Measurements from ENCODE around the gene CYP19A1. TPM values are rescaled to one million over a fixed set of nuclear protein-coding genes. Genes with fewer than 3 reads are reported as not detected.

Gene CYP19A1
- total RNA-seq, 1 experiment from 2014 or later, result not detected

DNA sequence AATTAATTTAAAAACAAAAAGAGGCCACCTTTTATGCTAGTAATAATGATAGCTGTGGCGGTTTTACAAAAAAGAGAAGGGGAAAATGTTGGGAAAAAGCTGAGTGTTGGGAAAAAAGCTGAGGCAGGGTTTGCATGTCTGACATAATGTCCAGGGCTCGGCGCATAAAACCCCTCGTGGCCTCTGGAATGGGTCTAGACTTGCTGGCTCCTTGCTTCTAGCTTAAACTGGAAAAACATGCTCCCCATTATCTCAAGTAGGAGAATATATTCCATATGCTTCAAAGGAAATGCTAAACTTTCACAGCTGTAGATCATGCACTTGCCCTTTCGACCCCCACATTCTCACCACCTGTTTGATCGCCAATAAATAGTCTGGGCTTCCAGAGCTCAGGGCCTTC, 53.0 kb downstream of the CYP19A1 start:
- DNase-seq (ENCODE audit: low read depth, low spot score), result no peak
- CTCF ChIA-PET, result no interaction called here

DNA sequence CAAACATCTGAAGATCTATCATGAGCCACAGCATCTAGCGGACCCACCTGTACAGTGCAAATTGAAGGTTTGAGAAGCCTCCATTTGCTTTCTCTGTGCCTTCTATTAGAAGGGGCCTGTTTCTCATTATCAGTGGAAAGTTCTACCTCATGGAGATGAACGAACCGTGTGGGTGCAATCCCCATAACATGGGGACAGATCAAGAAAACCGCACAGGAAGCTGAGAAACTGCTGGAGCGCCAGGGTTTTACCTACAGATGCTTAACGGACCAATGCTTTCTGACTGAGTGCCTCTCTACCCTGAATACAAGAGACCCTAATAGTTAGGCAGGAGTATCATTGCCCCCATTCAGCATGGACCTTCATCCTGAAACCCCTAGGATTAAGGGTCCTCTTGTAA, 53.5 kb downstream of the CYP19A1 start:
- DNase-seq (ENCODE audit: low read depth, low spot score) (no peak), ATAC-seq (no peak)
- Histone ChIP-seq H3K4me1 (ENCODE audit: control insufficient read depth, insufficient read depth, low read length) (no peaks in the 10 kb centered on the region), H3K27me3 (ENCODE audit: control insufficient read depth, insufficient read depth, low read length) (no peaks in the 10 kb centered on the region), H3K36me3 (ENCODE audit: control insufficient read depth, insufficient read depth, low read length) (no peaks in the 10 kb centered on the region), H3K9me3 (ENCODE audit: control insufficient read depth, insufficient read depth, low read depth, low read length) (no peaks in the 10 kb centered on the region), H3K4me3 (ENCODE audit: low read depth in 2 of 2, low read length in 2 of 2) (no peak overlapping the region), H3K27ac (ENCODE audit: low read length) (no peak overlapping the region)
- ChIA-PET CTCF (no interaction called here), POLR2A (no interaction called here)
- intact Hi-C loops (cut with micrococcal nuclease; ENCODE audit: unreplicated experiment) (loop anchor here (5.0 kb wide), 1 partner anchor 117 kb away; no protein-coding TSS in a partner anchor), in situ Hi-C loops (cut with HindIII; ENCODE audit: low pct_unique_long_range_greater_than_20kb, low sequenced_read_pairs) (no loop called here)
- TF ChIP-seq SIN3A (IDR thresholded peaks at IDR 0.05; ENCODE audit: borderline replicate concordance, insufficient read depth, low read depth, low read length), result no peak
- no peak for TF ChIP-seq POLR2AphosphoS5 (IDR thresholded peaks at IDR 0.05; ENCODE audit: low read depth, low read length)
- TF ChIP-seq, protein P1, sequence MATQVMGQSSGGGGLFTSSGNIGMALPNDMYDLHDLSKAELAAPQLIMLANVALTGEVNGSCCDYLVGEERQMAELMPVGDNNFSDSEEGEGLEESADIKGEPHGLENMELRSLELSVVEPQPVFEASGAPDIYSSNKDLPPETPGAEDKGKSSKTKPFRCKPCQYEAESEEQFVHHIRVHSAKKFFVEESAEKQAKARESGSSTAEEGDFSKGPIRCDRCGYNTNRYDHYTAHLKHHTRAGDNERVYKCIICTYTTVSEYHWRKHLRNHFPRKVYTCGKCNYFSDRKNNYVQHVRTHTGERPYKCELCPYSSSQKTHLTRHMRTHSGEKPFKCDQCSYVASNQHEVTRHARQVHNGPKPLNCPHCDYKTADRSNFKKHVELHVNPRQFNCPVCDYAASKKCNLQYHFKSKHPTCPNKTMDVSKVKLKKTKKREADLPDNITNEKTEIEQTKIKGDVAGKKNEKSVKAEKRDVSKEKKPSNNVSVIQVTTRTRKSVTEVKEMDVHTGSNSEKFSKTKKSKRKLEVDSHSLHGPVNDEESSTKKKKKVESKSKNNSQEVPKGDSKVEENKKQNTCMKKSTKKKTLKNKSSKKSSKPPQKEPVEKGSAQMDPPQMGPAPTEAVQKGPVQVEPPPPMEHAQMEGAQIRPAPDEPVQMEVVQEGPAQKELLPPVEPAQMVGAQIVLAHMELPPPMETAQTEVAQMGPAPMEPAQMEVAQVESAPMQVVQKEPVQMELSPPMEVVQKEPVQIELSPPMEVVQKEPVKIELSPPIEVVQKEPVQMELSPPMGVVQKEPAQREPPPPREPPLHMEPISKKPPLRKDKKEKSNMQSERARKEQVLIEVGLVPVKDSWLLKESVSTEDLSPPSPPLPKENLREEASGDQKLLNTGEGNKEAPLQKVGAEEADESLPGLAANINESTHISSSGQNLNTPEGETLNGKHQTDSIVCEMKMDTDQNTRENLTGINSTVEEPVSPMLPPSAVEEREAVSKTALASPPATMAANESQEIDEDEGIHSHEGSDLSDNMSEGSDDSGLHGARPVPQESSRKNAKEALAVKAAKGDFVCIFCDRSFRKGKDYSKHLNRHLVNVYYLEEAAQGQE (IDR thresholded peaks at IDR 0.05; ENCODE audit: insufficient read depth in 1 of 2, low read depth in 2 of 2, low read length in 1 of 2), result no peak
- no peak for TF ChIP-seq TCF7L2 (IDR thresholded peaks at IDR 0.05; ENCODE audit: low read depth, low read length)
- TF ChIP-seq, protein P2, sequence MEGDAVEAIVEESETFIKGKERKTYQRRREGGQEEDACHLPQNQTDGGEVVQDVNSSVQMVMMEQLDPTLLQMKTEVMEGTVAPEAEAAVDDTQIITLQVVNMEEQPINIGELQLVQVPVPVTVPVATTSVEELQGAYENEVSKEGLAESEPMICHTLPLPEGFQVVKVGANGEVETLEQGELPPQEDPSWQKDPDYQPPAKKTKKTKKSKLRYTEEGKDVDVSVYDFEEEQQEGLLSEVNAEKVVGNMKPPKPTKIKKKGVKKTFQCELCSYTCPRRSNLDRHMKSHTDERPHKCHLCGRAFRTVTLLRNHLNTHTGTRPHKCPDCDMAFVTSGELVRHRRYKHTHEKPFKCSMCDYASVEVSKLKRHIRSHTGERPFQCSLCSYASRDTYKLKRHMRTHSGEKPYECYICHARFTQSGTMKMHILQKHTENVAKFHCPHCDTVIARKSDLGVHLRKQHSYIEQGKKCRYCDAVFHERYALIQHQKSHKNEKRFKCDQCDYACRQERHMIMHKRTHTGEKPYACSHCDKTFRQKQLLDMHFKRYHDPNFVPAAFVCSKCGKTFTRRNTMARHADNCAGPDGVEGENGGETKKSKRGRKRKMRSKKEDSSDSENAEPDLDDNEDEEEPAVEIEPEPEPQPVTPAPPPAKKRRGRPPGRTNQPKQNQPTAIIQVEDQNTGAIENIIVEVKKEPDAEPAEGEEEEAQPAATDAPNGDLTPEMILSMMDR (IDR thresholded peaks at IDR 0.05), result no peak
- BruUV-seq (replicated peaks), result no TSS peak

More for the DNA sequence above, 53.0 kb downstream of the CYP19A1 start:
- BruUV-seq (replicated peaks), result no TSS peak
- Histone ChIP-seq H3K36me3 (ENCODE audit: control insufficient read depth, insufficient read depth, low read length) (no peaks in the 10 kb centered on the region), H3K27ac (ENCODE audit: low read length) (no peak overlapping the region), H3K4me1 (ENCODE audit: control insufficient read depth, insufficient read depth, low read length) (no peaks in the 10 kb centered on the region), H3K4me3 (ENCODE audit: low read depth in 2 of 2, low read length in 2 of 2) (no peak overlapping the region), H3K9me3 (ENCODE audit: control insufficient read depth, insufficient read depth, low read depth, low read length) (no peaks in the 10 kb centered on the region), H3K27me3 (ENCODE audit: control insufficient read depth, insufficient read depth, low read length) (no peaks in the 10 kb centered on the region)
- POLR2A ChIA-PET, result no interaction called here
- TF ChIP-seq SIN3A (IDR thresholded peaks at IDR 0.05; ENCODE audit: borderline replicate concordance, insufficient read depth, low read depth, low read length), result no peak
- TF ChIP-seq, protein P1 (IDR thresholded peaks at IDR 0.05; ENCODE audit: insufficient read depth in 1 of 2, low read depth in 2 of 2, low read length in 1 of 2), result no peak
- no peak for TF ChIP-seq POLR2AphosphoS5 (IDR thresholded peaks at IDR 0.05; ENCODE audit: low read depth, low read length)
- TF ChIP-seq, protein P2 (IDR thresholded peaks at IDR 0.05), result no peak
- in situ Hi-C loops (cut with HindIII; ENCODE audit: low pct_unique_long_range_greater_than_20kb, low sequenced_read_pairs) (no loop called here), intact Hi-C loops (cut with micrococcal nuclease; ENCODE audit: unreplicated experiment) (no loop called here)
- no peak for ATAC-seq
